Fibroblast of lung (primary cell): ENCODE results near the gene RASSF8. TPM values are rescaled to one million over a fixed set of nuclear protein-coding genes. Genes with fewer than 3 reads are reported as not detected.

ENCODE experiments used
- DNase-seq, 2 donors: peaks; one replicate each; pipeline versions ENCODE4 v3.0.0 to v3.0.0-alpha.2; 2010; ENCODE audit warnings: low read depth in 2 of 2
- H2AFZ ChIP-seq: 2 replicates; pipeline ENCODE4 v1.5.1; 2012; ENCODE audit warnings: low read length, control low read depth, inconsistent platforms
- H3K27ac ChIP-seq: 2 replicates; pipeline ENCODE4 v1.5.1; 2011; ENCODE audit warnings: low read length, control low read depth; ENCODE audit not compliant: insufficient read depth
- H3K27me3 ChIP-seq: 2 replicates; pipeline ENCODE4 v1.5.1; 2011; ENCODE audit warnings: mild to moderate bottlenecking, low read length; ENCODE audit not compliant: control insufficient read depth, insufficient read depth
- H3K36me3 ChIP-seq: 2 replicates; pipeline ENCODE4 v1.5.1; 2011; ENCODE audit warnings: low read length; ENCODE audit not compliant: control insufficient read depth, insufficient read depth
- H3K4me1 ChIP-seq: 2 replicates; pipeline ENCODE4 v1.5.1; 2011; ENCODE audit warnings: low read length; ENCODE audit not compliant: control insufficient read depth, insufficient read depth; ENCODE audit errors: extremely low read depth
- H3K4me2 ChIP-seq: 2 replicates; pipeline ENCODE4 v1.5.1; 2011; ENCODE audit warnings: low read length, control low read depth; ENCODE audit not compliant: insufficient read depth; ENCODE audit errors: extremely low read depth
- H3K4me3 ChIP-seq, 4 experiments: fragments of 200-600 bp in 1 of 4; sonication (generic) in 1 of 4; replicated peaks in 1 of 4; 2 replicates each; pipeline ENCODE4 v1.5.1; 2011 to 2016; ENCODE audit warnings: low read length in 4 of 4, low read depth in 3 of 4, mild to moderate bottlenecking in 3 of 4, control low read depth in 2 of 4, inconsistent platforms in 1 of 4, mixed read lengths in 1 of 4; ENCODE audit not compliant: insufficient read depth in 1 of 4; ENCODE audit errors: control extremely low read depth in 1 of 4
- H3K79me2 ChIP-seq: 2 replicates; pipeline ENCODE4 v1.5.1; 2012; ENCODE audit warnings: mild to moderate bottlenecking, low read length, inconsistent platforms; ENCODE audit not compliant: control insufficient read depth, insufficient read depth
- H3K9ac ChIP-seq: 2 replicates; pipeline ENCODE4 v1.5.1; 2011; ENCODE audit warnings: mild to moderate bottlenecking, low read length, control low read depth; ENCODE audit not compliant: insufficient read depth
- H3K9me3 ChIP-seq: 2 replicates; pipeline ENCODE4 v1.5.1; 2012; ENCODE audit warnings: low read depth, low read length; ENCODE audit not compliant: control insufficient read depth, insufficient read depth
- H4K20me1 ChIP-seq: 2 replicates; pipeline ENCODE4 v1.5.1; 2011; ENCODE audit warnings: low read length; ENCODE audit not compliant: control insufficient read depth, insufficient read depth; ENCODE audit errors: extremely low read depth
- EZH2 ChIP-seq: IDR thresholded peaks from 2 replicates; pipeline ENCODE4 v1.5.1; 2012; ENCODE audit warnings: low read length, control low read depth, mild to moderate bottlenecking; ENCODE audit errors: missing control alignments
- polyA plus RNA-seq, 2 donors: library from polyadenylated mRNA; depleted of rRNA in 1 of 2; stranded (reverse) in 1 of 2; unstranded in 1 of 2; fragments of >200 nt; gene quantifications; 2 replicates each; pipeline ENCODE4 v1.2.1, GENCODE V29; 2011 to 2012; ENCODE audit warnings: missing spikeins in 1 of 2
- total RNA-seq: library from RNA; depleted of rRNA; stranded (reverse); fragments of >200 nt; gene quantifications from 2 replicates; pipeline ENCODE4 v1.2.1, GENCODE V29; 2014
- TF ChIP-seq, protein P1 (sequence below), 2 donors: IDR thresholded peaks in 1 of 2; conservative IDR thresholded peaks in 1 of 2; 1 replicate in 1 of 2; 2 replicates in 1 of 2; pipeline ENCODE4 v1.5.1; 2011 to 2012; ENCODE audit warnings: low read length in 2 of 2, control low read depth in 1 of 2, inconsistent platforms in 1 of 2, low read depth in 1 of 2, mild to moderate bottlenecking in 1 of 2

Gene RASSF8
- total and polyA plus RNA-seq, 2 donors (not counting 1 experiment from before 2014, with no cell fraction given): 28.8 to 52.8 TPM

DNA sequence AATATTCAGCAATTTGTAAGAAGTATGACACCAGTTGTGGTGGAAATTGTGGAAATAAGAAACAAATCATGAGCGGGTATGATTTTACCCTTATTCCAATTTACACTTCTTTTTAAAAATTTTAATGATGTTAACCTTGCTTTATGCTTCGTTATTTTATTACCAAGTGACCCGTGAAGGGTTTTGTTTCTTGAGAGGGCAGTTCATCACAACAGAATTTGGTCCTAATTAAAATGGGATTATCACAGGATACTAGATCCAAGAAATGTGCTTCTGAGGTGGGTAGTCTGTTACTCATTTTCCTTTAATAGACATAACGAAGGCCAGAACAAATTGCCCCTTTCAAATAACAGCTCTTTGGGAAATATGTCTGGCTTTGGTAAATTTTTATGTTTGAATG lies 25.5 kb upstream of the RASSF8 start:
- H3K9ac ChIP-seq: no peak overlapping the region
- H3K9me3 ChIP-seq: no peaks in the 10 kb centered on the region
- no peak overlapping the region for H3K27ac ChIP-seq
- H3K4me1 ChIP-seq: no peaks in the 10 kb centered on the region
- H4K20me1 ChIP-seq: no peaks in the 10 kb centered on the region
- no peak overlapping the region for H2AFZ ChIP-seq
- H3K4me3 ChIP-seq: no peak overlapping the region
- no peaks in the 10 kb centered on the region for H3K36me3 ChIP-seq
- no peak for DNase-seq
- H3K79me2 ChIP-seq: no peaks in the 10 kb centered on the region
- TF ChIP-seq, protein P1, sequence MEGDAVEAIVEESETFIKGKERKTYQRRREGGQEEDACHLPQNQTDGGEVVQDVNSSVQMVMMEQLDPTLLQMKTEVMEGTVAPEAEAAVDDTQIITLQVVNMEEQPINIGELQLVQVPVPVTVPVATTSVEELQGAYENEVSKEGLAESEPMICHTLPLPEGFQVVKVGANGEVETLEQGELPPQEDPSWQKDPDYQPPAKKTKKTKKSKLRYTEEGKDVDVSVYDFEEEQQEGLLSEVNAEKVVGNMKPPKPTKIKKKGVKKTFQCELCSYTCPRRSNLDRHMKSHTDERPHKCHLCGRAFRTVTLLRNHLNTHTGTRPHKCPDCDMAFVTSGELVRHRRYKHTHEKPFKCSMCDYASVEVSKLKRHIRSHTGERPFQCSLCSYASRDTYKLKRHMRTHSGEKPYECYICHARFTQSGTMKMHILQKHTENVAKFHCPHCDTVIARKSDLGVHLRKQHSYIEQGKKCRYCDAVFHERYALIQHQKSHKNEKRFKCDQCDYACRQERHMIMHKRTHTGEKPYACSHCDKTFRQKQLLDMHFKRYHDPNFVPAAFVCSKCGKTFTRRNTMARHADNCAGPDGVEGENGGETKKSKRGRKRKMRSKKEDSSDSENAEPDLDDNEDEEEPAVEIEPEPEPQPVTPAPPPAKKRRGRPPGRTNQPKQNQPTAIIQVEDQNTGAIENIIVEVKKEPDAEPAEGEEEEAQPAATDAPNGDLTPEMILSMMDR (conservative IDR thresholded peaks at IDR 0.05 in 1 of 2, IDR thresholded peaks at IDR 0.05 in 1 of 2; ENCODE audit: low read depth in 1 of 2, low read length in 2 of 2): no peak
- TF ChIP-seq EZH2: no peak
- H3K27me3 ChIP-seq: no peaks in the 10 kb centered on the region
- H3K4me2 ChIP-seq: no peak overlapping the region

DNA sequence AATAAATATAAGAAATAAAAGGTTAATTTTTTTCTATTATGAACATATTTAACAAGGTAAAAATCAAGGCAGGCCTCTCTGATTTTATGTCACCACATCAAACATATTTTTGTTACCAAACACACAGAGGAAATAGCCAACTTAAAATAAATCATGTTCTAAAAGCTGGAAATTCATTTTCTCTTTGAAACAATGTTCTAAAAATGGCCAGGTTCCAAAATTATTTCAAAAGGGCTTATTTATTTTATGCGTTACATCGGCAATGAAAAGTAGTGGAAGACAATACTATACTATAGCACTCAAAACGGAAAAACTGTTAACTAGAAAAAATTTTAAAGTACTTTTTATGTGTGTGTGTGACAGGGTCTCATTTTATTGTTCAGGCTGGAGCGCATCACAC lies 24.0 kb upstream of the RASSF8 start:
- TF ChIP-seq, protein P1 (conservative IDR thresholded peaks at IDR 0.05 in 1 of 2, IDR thresholded peaks at IDR 0.05 in 1 of 2; ENCODE audit: low read depth in 1 of 2, low read length in 2 of 2): no peak
- no peak for TF ChIP-seq EZH2
- Histone ChIP-seq H4K20me1 (no peaks in the 10 kb centered on the region), H3K27ac (no peak overlapping the region), H3K4me3 (no peak overlapping the region), H2AFZ (no peak overlapping the region), H3K9me3 (no peaks in the 10 kb centered on the region), H3K4me2 (no peak overlapping the region), H3K4me1 (no peaks in the 10 kb centered on the region), H3K36me3 (no peaks in the 10 kb centered on the region), H3K79me2 (no peaks in the 10 kb centered on the region), H3K27me3 (no peaks in the 10 kb centered on the region), H3K9ac (no peak overlapping the region)
- DNase-seq: no peak

DNA sequence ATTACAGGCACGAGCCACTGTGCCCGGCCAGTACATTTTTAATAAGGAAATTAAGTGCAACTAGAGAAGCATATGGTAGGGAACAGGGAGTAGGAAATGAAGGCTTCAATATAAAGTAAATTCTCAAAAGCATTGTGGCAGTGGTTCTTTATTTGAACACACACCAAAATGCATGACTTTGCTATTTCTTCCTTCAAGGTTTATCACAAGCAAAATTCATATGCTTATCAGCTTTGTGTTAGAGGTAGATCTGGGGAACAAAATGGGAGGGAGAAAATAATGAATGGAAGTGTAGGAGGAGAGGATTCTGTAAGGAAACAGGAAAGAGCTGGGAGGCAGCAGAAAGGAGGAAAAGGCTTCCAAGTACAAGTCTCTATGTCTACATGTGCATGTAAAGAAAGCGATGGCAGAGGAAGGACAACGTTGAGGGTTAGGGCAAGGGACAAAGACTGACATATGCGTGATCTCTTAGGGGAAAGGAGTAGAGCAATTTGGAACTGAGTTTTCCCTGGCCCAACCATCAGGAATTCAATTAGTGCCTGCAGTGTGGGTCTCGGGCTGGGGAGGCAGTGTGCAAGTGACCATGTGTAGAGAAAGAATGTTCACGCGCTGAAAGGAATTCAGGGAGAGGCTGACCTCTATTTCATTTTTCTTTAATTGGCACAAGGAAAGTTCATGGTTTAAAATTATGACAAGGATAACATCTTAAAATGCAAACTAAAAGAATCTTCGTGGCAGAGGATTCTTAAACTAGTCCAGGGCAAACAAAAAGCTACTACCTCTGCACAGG lies 22.9 kb upstream of the RASSF8 start:
- Histone ChIP-seq H3K27ac (no peak overlapping the region), H3K27me3 (no peaks in the 10 kb centered on the region), H3K36me3 (no peaks in the 10 kb centered on the region), H2AFZ (no peak overlapping the region), H3K4me3 (no peak overlapping the region), H3K4me1 (no peaks in the 10 kb centered on the region), H3K9ac (no peak overlapping the region), H3K79me2 (no peaks in the 10 kb centered on the region), H4K20me1 (no peaks in the 10 kb centered on the region), H3K9me3 (no peaks in the 10 kb centered on the region), H3K4me2 (no peak overlapping the region)
- DNase-seq: peak in 1 of 2 donors; percentile 21
- TF ChIP-seq, protein P1 (conservative IDR thresholded peaks at IDR 0.05 in 1 of 2, IDR thresholded peaks at IDR 0.05 in 1 of 2; ENCODE audit: low read depth in 1 of 2, low read length in 2 of 2): no peak
- TF ChIP-seq EZH2: no peak
